ENCODE results near the gene VGF. TPM values are rescaled to one million over a fixed set of nuclear protein-coding genes. Genes with fewer than 3 reads are reported as not detected.

VGF gene
- total and polyA plus RNA-seq, 2 donors (not counting 1 experiment from before 2014, with no cell fraction given), result 0.10 to 0.17 TPM

DNA sequence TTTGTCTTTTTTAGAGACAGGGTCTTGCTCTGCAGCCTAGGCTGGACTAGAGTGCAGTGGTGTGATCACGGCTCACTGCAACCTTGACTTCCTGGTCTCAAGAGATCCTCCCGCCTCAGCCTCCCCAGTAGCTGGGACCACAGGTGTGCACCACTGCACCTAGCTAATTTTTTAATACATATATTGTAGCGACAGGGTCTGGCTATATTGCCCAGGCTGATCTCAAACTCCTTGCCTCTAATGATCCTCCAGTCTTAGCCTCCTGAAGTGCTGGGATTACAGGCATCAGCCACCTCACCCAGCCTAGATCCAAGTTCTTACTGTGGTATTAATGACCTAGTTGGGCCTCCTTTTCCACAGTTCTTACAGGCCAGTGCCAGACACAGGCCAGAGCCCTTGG lies 50.2 kb downstream of the VGF start:
- CTCF ChIA-PET, result no interaction called here
- H3K79me2 ChIP-seq (ENCODE audit: control insufficient read depth, insufficient read depth, low read length), result no peaks in the 10 kb centered on the region
- TF ChIP-seq EZH2 (IDR thresholded peaks at IDR 0.05; ENCODE audit: borderline replicate concordance, insufficient read depth, low read depth, low read length, poor library complexity, severe bottlenecking), result no peak
- TF ChIP-seq, protein P1, sequence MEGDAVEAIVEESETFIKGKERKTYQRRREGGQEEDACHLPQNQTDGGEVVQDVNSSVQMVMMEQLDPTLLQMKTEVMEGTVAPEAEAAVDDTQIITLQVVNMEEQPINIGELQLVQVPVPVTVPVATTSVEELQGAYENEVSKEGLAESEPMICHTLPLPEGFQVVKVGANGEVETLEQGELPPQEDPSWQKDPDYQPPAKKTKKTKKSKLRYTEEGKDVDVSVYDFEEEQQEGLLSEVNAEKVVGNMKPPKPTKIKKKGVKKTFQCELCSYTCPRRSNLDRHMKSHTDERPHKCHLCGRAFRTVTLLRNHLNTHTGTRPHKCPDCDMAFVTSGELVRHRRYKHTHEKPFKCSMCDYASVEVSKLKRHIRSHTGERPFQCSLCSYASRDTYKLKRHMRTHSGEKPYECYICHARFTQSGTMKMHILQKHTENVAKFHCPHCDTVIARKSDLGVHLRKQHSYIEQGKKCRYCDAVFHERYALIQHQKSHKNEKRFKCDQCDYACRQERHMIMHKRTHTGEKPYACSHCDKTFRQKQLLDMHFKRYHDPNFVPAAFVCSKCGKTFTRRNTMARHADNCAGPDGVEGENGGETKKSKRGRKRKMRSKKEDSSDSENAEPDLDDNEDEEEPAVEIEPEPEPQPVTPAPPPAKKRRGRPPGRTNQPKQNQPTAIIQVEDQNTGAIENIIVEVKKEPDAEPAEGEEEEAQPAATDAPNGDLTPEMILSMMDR (IDR thresholded peaks at IDR 0.05), result no peak
- H2AFZ ChIP-seq (ENCODE audit: insufficient read depth, low read depth, low read length, poor library complexity, severe bottlenecking), result no peak overlapping the region
- POLR2A ChIA-PET, result no interaction called here
- H3K4me2 ChIP-seq (replicated peaks; ENCODE audit: low read depth, low read length, poor library complexity, severe bottlenecking), result no peak overlapping the region
- whole genome bisulfite sequencing (ENCODE audit: insufficient coverage), result 100% methylated on average over 1 of the region's 3 CpGs
- peaks cover 0 to 3% (median 0%) of the 10 kb centered on the region in 3 donors for H3K9me3 ChIP-seq (ENCODE audit: control extremely low read depth in 1 of 3, control insufficient read depth in 2 of 3, insufficient read depth in 1 of 3, low read length in 2 of 3)
- H3K4me1 ChIP-seq (ENCODE audit: control insufficient read depth in 2 of 2, insufficient read depth in 2 of 2, low read length in 2 of 2), result no peaks in the 10 kb centered on the region
- no peak overlapping the region for H3K4me3 ChIP-seq (ENCODE audit: control extremely low read depth in 1 of 5, extremely low read depth in 1 of 5, insufficient read depth in 1 of 5, low read depth in 2 of 5, low read length in 4 of 5)
- H3K27me3 Mint-ChIP-seq, result peaks cover 10% of the 10 kb centered on the region
- no peak for DNase-seq
- intact Hi-C loops (cut with micrococcal nuclease), result no loop called here
- ATAC-seq (ENCODE audit: low read depth), result no peak
- no peak overlapping the region for H3K9ac ChIP-seq (ENCODE audit: low read length)
- H3K4me3 Mint-ChIP-seq, result no peak overlapping the region
- no peaks in the 10 kb centered on the region for H3K9me3 Mint-ChIP-seq (ENCODE audit: insufficient read depth)
- H3K27ac Mint-ChIP-seq, result no peak overlapping the region
- H3K27ac ChIP-seq (ENCODE audit: low read length in 2 of 2), result no peak overlapping the region
- no peaks in the 10 kb centered on the region for H4K20me1 ChIP-seq (ENCODE audit: control insufficient read depth, insufficient read depth, low read length, poor library complexity, severe bottlenecking)
- H3K36me3 ChIP-seq (replicated peaks in 1 of 2; ENCODE audit: control extremely low read depth in 1 of 2, control insufficient read depth in 1 of 2, extremely low read depth in 1 of 2, insufficient read depth in 2 of 2, low read length in 1 of 2), result no peaks in the 10 kb centered on the region
- no peaks in the 10 kb centered on the region for H3K27me3 ChIP-seq (replicated peaks in 1 of 4; ENCODE audit: control extremely low read depth in 1 of 4, control insufficient read depth in 3 of 4, insufficient read depth in 4 of 4, low read length in 3 of 4)
- no peaks in the 10 kb centered on the region for H3K4me1 Mint-ChIP-seq

DNA sequence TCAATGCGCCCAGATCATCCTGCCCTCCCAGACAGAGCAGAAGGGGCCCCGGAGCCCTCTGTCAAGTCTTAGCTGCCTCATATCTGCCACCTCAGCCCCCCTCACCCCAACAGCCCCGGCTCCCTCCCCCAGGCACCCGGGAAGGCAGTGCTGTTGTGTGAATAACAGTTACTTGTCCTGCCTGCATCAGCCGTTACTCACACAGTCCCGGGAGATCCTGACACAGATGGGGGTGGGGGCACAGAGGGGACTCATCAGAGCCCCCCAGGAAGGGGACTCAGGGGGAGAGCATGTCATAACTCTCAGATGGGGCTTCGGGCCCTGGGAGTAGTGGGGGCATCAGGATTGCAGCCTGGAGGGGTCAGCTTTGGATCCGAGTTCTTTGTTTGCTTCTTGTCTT lies 50.9 kb downstream of the VGF start:
- H3K4me3 Mint-ChIP-seq, result no peak overlapping the region
- no peak overlapping the region for H3K27ac Mint-ChIP-seq
- no peak overlapping the region for H3K9ac ChIP-seq (ENCODE audit: low read length)
- H3K36me3 ChIP-seq (replicated peaks in 1 of 2; ENCODE audit: control extremely low read depth in 1 of 2, control insufficient read depth in 1 of 2, extremely low read depth in 1 of 2, insufficient read depth in 2 of 2, low read length in 1 of 2), result no peaks in the 10 kb centered on the region
- H3K9me3 ChIP-seq (ENCODE audit: control extremely low read depth in 1 of 3, control insufficient read depth in 2 of 3, insufficient read depth in 1 of 3, low read length in 2 of 3), result peaks cover 0 to 3% (median 0%) of the 10 kb centered on the region in 3 donors
- H3K27me3 Mint-ChIP-seq, result peaks cover 13% of the 10 kb centered on the region
- WGBS (ENCODE audit: insufficient coverage), result 63% methylated on average over 2 of the region's 8 CpGs
- no peaks in the 10 kb centered on the region for H3K4me1 ChIP-seq (ENCODE audit: control insufficient read depth in 2 of 2, insufficient read depth in 2 of 2, low read length in 2 of 2)
- ChIA-PET POLR2A (no interaction called here), CTCF (no interaction called here)
- H3K27me3 ChIP-seq (replicated peaks in 1 of 4; ENCODE audit: control extremely low read depth in 1 of 4, control insufficient read depth in 3 of 4, insufficient read depth in 4 of 4, low read length in 3 of 4), result no peaks in the 10 kb centered on the region
- H3K4me2 ChIP-seq (replicated peaks; ENCODE audit: low read depth, low read length, poor library complexity, severe bottlenecking), result no peak overlapping the region
- H3K9me3 Mint-ChIP-seq (ENCODE audit: insufficient read depth), result no peaks in the 10 kb centered on the region
- no peak for TF ChIP-seq EZH2 (IDR thresholded peaks at IDR 0.05; ENCODE audit: borderline replicate concordance, insufficient read depth, low read depth, low read length, poor library complexity, severe bottlenecking)
- TF ChIP-seq, protein P1 (IDR thresholded peaks at IDR 0.05), result no peak
- no peaks in the 10 kb centered on the region for H4K20me1 ChIP-seq (ENCODE audit: control insufficient read depth, insufficient read depth, low read length, poor library complexity, severe bottlenecking)
- no peaks in the 10 kb centered on the region for H3K4me1 Mint-ChIP-seq
- no peak overlapping the region for H3K4me3 ChIP-seq (ENCODE audit: control extremely low read depth in 1 of 5, extremely low read depth in 1 of 5, insufficient read depth in 1 of 5, low read depth in 2 of 5, low read length in 4 of 5)
- ATAC-seq (ENCODE audit: low read depth) (no peak), DNase-seq (no peak)
- H3K79me2 ChIP-seq (ENCODE audit: control insufficient read depth, insufficient read depth, low read length), result no peaks in the 10 kb centered on the region
- no peak overlapping the region for H3K27ac ChIP-seq (ENCODE audit: low read length in 2 of 2)
- intact Hi-C loops (cut with micrococcal nuclease), result no loop called here
- no peak overlapping the region for H2AFZ ChIP-seq (ENCODE audit: insufficient read depth, low read depth, low read length, poor library complexity, severe bottlenecking)

Measured in B cell (primary cell).